Urinary bladder (tissue), 2 donors: Measurements from ENCODE around the gene WASHC2C. TPM values are rescaled to one million over a fixed set of nuclear protein-coding genes. Genes with fewer than 3 reads are reported as not detected.

Experiments used
- polyA plus RNA-seq: library from polyadenylated mRNA; stranded (reverse); fragments of 200-250 nt; gene quantifications from one replicate; pipeline ENCODE4 v1.2.3, GENCODE V29; 2013
- small RNA-seq: library from RNA; depleted of rRNA; stranded (forward); fragments of <200 nt; gene quantifications from one replicate; pipeline ENCODE3, GENCODE V24; 2014
- total RNA-seq: library from RNA; depleted of rRNA; stranded (reverse); fragments of >200 nt; gene quantifications from one replicate; pipeline ENCODE4 v1.2.3, GENCODE V29; 2014
- donor health status: healthy.

The WASHC2C gene
- total and polyA plus RNA-seq, 2 donors: 27.1 to 41.7 TPM

Small RNA genes within 50 kb of the gene (small RNA-seq; reads per million reads assigned to genes)
- gene AC012044.1: not detected

Other genes with a start within 250 kb of the WASHC2C start
- 19.2 TPM for gene ZFAND4, start 54.5 kb upstream of the WASHC2C start, total RNA-seq
- 6.7 TPM for gene ZFAND4, start 54.5 kb upstream of the WASHC2C start, polyA plus RNA-seq
- 17.8 TPM for gene AGAP4, start 120.2 kb downstream of the WASHC2C start, total RNA-seq
- gene AGAP4, start 120.2 kb downstream of the WASHC2C start, polyA plus RNA-seq: 11.3 TPM
- 36.3 TPM for gene TIMM23, start 245.2 kb downstream of the WASHC2C start, total RNA-seq
- gene TIMM23, start 245.2 kb downstream of the WASHC2C start, polyA plus RNA-seq: 46.7 TPM